CD4-positive, alpha-beta T cell treated with Interleukin-1 beta for 1 hour (primary cell): Measurements from ENCODE around the gene C10orf95.

Experiments used
- DNase-seq, 2 donors: peaks; one replicate each; pipeline ENCODE4 v3.0.0-alpha.2; 2020 to 2022

The C10orf95 gene

GRCh38 chr10:102413806-102414561 lies 37.4 kb downstream of the C10orf95 start:
- no peak for DNase-seq

- peak; percentile 53 to 61 for DNase-seq
Measured at GRCh38 chr10:102413053-102413705, 38.2 kb downstream of the C10orf95 start.

GRCh38 chr10:102412293-102412692 lies 39.0 kb downstream of the C10orf95 start:
- no peak for DNase-seq

- DNase-seq = no peak
Measured at GRCh38 chr10:102411341-102412255, 39.7 kb downstream of the C10orf95 start.

DNA sequence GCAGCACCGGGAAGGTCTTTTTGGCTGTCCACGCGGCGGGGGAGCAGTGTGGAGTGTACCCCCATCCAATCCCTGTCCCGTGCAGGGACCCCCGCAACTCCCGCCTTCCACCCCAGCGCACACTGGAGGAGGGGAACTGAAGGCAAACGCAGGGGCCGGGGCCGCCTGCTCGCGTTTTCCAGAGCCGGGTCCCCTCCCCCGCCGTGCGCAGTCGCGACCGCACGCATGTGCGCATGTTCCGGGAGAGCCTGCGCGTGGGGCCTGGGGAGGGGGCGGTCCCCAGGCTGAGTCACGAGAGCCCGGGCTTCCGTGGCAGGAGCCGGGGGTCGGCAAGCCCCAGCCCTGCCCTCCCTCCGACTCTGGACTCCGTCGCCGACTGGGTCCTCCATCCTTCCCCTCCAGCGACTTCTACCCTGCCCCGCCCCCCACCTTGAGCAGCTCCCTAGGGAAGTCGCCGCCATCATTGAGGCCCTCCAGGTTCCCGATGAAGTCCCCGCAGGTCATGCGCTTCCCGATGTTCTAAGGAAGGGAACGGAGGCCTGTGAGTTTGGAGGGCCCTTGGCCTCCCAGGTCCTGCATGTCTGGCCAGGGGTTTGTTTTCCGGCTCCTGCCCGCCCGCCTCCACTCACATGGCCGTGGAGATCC lies 40.8 kb downstream of the C10orf95 start:
- DNase-seq = peak; percentile 50 to 57

DNA sequence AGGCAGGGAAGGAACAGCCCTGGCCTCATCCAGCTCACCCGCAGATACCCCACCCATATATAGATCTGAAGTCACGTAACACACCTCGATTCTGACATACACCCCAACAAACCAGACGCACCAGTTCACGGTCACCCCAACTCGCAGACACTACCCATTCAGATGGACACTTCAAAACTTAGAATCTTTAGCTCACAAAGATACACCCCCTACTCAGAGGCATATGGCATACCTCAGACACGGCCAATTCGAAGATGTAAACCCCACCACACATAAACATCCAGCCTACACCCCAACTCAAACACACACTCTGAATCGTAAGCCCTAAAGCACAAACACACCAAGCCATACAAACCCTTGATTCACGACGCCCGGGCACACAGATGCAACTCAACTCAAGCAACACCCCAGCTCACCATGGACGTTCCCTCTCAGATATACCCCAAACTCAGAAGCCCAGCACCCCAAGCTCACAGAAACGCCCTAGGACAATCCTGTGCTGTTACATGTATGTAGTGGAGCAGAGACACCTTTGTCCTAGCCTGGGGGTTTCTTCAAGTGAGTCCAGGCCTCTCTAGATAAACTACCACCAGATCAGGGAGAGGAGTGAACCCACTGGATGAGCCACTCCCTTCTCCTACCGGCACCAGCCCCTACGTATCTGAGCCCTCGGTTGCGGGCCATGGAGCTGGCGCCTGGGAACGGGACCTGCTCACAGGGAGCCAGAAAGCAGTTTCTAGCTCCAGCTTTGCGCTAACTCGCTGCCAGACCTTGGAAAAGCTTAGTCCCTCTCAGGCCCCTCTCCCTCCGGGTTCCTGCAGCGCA lies 41.5 kb downstream of the C10orf95 start:
- no peak for DNase-seq

DNA sequence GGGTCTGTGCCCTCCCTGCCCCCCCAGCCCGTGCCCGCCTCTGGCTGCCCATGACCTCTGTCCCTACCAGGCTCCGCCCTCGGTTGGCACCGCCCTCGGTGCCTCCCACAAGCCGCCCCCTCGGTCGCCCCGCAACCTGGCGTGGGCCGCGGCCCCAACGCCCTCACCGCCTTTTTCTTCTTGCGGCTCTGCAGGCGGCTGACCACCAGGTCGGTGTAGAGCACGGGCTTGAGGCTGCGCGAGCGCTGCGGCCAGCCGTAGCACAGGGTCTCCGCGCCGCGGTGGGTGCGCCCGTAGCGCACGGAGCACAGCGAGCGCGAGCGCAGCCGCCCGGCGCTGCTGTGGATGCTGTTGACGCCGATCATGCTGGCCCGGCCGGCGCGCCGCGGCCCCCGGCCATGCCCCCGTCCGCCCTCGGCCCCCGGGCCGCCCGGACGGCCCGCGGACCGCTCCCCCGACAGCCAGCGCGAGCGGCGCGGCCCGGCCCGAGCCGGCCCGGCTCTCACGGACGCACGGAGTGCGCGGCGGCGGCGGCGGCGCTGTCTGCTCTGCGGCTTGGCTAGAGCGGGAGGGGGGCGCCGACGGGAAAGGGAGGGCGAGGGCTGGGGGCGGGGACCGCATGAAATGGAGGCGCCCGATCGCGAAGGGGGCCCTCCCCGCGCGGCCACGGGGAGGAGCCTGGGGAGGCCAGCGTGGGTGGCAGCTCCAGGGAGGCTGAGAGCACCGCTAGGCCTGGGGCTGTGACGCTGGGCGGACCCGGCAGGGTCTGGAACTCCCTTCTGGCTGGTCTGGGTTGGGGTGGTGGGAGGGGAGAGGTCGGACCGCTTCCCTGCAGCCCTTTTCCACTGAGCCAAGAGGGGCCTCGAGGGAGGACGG lies 42.4 kb downstream of the C10orf95 start:
- peak; percentile 72 to 77 for DNase-seq

DNA sequence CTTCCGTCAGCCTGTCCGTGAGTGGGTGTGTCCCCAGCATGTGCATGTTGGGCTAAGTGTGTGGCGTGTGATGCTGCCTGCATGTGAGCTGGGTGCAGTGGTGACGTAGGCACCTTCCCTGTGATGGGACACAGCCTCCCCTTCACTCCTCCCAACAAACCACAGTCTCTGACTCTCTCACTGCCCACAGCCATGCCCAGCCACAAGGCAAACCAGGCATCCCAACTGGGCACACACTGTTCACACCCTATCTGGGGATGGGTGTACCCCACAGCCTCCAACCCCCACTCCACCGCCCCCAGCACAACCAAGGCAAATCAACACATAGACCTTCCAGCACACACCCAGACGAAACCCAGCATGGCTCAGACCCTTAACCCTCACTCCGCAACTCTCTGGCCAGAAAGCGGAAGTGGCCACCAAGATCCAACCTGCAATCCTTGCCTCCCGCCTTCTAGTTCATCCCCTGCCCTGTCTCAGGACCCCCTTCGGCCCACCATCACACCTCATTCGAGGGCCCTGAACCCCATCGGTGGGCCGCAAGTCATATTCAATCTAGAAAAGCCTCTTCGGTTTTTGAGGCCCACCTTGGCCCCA lies 43.1 kb downstream of the C10orf95 start:
- DNase-seq = peak in 1 of 2 donors; percentile 15

DNA sequence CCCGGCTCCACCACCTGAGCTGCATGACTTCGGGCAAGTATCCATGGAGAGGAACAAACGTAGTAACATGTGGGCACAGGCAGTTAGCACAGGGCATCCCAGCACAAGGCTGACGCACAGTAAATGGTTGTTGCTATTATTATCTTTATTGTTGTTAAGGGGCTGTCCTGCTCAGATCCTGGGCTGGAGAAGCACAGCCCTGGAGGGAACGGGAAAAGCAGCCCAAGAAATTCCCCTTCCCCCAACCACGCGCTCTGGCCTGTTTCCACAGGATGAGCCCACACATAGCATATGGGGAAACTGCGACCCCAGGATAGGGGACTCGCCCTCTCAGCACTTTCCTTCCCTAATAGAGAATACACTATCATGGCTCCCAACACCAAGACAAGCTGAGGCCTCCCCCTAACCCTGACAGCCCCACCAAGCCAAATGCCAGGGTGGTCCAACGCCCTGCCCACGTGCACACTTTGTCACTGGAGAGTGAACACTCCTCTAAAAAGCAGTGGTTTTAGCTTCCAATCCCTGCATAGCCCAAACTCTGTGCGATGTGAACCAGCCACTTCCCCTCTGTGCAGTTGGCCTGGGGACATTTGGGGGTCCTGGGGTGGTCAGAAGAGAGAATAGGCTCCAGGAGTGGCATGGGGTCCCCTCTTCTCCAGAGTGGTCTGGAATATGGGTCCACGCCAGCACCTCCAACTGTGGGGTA lies 43.8 kb downstream of the C10orf95 start:
- peak in 1 of 2 donors; percentile 11 for DNase-seq

GRCh38 chr10:102406815-102407214 lies 44.5 kb downstream of the C10orf95 start:
- DNase-seq = peak in 1 of 2 donors; percentile 25

DNA sequence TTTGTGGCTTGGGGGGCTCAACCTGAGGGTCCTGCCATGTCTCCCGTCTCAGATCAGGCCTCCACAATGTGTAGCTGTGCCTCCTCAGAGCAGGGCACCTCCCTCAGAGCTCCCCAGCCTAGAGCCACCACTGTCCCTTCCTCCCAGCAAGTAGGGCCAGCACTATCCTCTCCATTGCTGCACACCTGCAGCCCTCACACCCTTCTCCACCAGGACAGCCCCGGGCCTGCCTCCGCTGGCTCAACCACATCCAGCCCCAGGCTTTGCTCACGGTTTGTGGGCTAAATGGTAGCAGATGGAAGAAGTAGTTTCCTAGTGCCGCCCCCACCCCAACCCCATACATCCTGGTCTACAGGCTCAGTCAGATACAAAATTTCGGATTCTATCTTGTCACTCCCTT lies 45.7 kb downstream of the C10orf95 start:
- DNase-seq = peak in 1 of 2 donors; percentile 39

DNA sequence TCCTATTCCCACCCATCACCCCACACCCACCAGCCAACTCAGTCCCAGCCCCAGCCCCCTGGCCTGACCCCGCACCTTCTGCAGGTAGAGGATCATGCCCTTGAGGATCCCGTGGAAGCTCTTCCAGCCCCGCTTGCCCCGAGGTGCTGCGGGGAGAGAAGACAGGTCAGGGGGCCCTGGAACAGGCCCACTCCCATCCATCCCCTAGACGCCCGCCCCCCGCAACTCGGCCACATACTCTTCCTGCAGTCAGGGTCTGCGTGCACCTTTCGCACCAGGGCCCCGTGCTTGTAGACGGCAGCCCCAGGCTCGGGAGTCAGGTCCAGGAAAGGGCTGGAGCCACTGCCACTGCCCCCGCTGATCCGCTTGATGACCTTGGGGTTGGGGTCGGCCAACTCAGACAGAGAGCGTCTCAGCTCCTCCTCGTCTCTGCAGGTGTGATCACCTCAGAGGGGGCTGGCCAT lies 46.2 kb downstream of the C10orf95 start:
- peak in 1 of 2 donors; percentile 36 for DNase-seq

DNA sequence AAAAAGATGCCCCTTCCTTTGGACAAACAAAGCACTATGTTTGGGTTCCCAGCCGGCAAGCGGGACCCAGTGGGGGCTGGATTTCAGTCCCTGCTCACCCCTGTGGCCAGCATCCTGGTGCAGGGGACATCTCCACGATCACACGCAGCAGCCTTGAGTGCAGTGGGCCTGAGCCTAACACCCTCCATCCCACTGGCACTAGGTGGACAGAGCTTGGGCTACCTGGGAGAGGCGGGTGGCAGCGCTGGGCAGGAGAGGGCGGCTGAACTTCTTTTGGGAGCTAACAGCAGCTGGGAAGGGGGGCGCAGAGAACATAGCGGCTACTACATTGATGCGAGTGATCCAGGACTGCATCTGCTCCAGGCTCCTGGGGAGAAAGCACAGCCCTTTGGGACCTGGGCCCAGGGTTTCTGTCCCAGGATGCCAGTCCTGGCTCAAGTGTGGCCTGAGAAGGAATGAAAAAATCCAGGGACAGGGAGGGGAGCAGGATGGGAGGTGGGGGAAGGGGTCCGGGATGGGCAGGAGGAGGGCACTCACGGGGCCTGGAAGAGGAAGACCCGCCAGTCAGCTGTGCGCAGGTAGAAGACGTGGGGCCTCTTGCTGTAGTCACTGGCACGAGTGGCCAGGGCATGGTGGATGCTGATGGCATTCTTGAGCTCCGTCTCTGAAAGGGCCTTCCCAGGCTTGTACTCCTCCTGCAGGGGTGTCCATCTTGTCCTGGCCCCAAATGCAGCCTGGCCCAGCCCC lies 46.8 kb downstream of the C10orf95 start:
- peak; percentile 26 to 40 for DNase-seq

GRCh38 chr10:102403115-102403514 lies 48.2 kb downstream of the C10orf95 start:
- DNase-seq = peak in 1 of 2 donors; percentile 13

- peak in 1 of 2 donors; percentile 8 for DNase-seq
Measured at GRCh38 chr10:102402512-102402896, 48.8 kb downstream of the C10orf95 start.

DNA sequence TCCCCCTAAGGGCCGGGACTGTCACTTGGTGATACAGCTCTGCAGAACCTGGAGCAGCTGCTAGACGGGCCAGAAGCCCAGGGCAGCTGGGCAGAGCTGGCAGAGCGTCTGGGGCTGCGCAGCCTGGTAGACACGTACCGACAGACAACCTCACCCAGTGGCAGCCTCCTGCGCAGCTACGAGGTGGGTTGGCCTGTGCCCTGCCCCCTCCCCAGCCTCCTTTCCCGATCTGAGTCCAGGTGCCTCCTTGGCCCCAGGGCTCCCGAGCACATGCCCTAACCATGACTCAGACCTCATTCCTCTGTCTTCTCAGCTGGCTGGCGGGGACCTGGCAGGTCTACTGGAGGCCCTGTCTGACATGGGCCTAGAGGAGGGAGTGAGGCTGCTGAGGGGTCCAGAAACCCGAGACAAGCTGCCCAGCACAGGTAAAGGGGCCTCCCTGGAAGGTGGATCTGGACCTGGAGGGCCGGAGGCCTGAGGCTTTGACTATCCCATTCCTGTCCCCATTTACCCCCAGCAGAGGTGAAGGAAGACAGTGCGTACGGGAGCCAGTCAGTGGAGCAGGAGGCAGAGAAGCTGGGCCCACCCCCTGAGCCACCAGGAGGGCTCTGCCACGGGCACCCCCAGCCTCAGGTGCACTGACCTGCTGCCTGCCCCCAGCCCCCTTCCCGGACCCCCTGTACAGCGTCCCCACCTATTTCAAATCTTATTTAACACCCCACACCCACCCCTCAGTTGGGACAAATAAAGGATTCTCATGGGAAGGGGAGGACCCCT lies 49.4 kb downstream of the C10orf95 start:
- peak in 1 of 2 donors; percentile 12 for DNase-seq

DNA sequence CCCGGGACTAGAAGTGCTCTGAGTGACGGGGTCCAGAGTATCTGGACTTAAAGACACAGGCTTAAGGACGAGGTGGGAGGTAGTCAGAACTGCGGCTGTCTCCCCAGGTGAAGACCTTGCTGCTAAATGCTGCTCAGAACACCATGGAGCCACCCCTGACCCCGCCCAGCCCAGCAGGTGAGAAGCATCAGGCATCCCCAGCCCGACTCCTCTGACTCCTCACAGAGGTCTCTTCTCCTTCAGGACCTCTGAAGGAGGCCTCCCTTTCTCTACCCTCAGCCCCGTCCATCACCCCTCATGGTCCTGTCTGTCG lies 50.0 kb downstream of the C10orf95 start:
- DNase-seq = no peak
